ENCODE data around the gene MC2R. TPM values are rescaled to one million over a fixed set of nuclear protein-coding genes. Genes with fewer than 3 reads are reported as not detected.

The MC2R gene
- total and polyA plus RNA-seq, 2 of the 8 experiments (the other 6 are each of a cell fraction or from before 2014, with no cell fraction given): not detected

GRCh38 chr18:13885009-13885408, 30.3 kb downstream of the MC2R start (continued):
- no peak for TF ChIP-seq ATF3 (IDR thresholded peaks at IDR 0.05; ENCODE audit: insufficient read depth, low read depth, low read length)
- TF ChIP-seq HDAC6 (IDR thresholded peaks at IDR 0.05; ENCODE audit: low read depth, low read length): no peak
- no peak for TF ChIP-seq SIN3A (conservative IDR thresholded peaks at IDR 0.05 in 1 of 2, IDR thresholded peaks at IDR 0.05 in 1 of 2; ENCODE audit: low read depth in 1 of 2, low read length in 2 of 2)
- no peak for TF ChIP-seq TBP (IDR thresholded peaks at IDR 0.05; ENCODE audit: low read depth, low read length)
- no peak for TF ChIP-seq CBX8 (IDR thresholded peaks at IDR 0.05; ENCODE audit: borderline replicate concordance, low read depth, low read length)
- no peak for TF ChIP-seq KDM5A (IDR thresholded peaks at IDR 0.05; ENCODE audit: low read length)
- no peak for TF ChIP-seq KDM4A (IDR thresholded peaks at IDR 0.05; ENCODE audit: low read depth, low read length, severe bottlenecking)
- no peak for TF ChIP-seq HDAC2 (IDR thresholded peaks at IDR 0.05; ENCODE audit: borderline replicate concordance in 1 of 2, low read depth in 2 of 2, low read length in 2 of 2)
- no peak for TF ChIP-seq GTF2F1 (IDR thresholded peaks at IDR 0.05; ENCODE audit: borderline replicate concordance, low read depth, low read length)
- no peak for TF ChIP-seq SP1 (IDR thresholded peaks at IDR 0.05; ENCODE audit: low read depth, low read length)
- TF ChIP-seq BCL11A (IDR thresholded peaks at IDR 0.05; ENCODE audit: low read depth in 2 of 2, low read length in 2 of 2): no peak
- no peak for TF ChIP-seq ASH2L (IDR thresholded peaks at IDR 0.05; ENCODE audit: low read length)
